ENCODE results near the gene CACNA1D.

Gene CACNA1D

DNA sequence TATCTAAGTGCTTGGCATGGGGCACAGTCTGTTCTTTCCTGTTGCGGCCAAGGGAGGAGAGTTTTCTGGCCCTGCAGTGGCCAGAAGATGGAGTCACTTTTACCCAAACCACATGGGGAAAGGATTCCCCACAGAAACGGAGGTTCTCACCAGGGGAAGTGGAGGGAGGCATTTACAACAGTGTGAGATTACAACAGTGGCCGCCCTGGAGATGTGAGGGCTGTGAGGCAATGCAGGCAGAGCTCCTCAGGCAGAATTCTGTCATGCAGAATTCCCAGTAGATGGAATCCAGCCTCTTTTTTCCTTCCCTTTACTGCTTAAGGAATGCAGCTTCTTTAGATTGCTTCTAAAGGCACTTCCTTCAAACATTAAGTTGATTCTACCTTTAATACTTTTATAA is 83.1 kb downstream of the CACNA1D start:
- DNase-seq (ENCODE audit: low spot score): no peak

DNA sequence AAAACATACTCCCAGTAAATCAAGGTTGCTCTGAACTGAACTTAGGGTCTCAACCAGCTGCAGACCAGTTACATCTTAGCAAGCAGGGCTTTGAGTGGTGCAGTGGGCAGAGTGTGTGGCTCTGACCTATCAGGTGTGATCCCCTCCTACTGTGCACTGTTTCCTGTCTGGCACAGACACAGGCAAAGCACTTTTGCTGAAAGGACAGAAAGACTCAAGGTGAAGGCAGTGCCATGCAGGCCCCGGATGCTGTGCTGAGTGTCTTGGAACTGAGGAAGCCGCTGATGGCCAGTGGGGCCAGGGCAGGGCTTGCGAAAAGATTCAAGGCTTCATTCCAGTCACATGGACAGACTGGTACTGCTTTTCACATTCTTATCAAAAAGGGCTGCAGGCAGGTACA is 85.2 kb downstream of the CACNA1D start:
- DNase-seq (ENCODE audit: low spot score): no peak

DNA sequence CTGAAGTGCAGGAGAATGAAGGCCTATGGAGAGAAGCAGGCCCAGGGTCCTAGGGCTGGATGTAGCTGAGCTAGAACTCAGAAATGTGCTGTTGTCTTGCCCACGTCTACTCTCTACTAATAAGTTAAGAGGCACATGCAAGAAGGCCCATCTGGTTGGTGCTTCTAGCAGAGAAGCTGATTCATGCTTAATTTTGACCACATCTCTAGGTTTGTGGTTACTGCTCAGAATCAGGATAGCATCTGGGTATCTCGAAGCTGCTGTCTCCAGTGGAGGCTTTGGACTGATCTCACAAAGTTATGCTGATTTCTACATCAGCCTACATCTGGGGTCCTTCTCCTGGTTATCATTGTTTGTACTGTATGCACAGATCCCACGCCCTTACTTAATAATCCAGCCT is 87.3 kb downstream of the CACNA1D start:
- no peak for DNase-seq (ENCODE audit: low spot score)

DNA sequence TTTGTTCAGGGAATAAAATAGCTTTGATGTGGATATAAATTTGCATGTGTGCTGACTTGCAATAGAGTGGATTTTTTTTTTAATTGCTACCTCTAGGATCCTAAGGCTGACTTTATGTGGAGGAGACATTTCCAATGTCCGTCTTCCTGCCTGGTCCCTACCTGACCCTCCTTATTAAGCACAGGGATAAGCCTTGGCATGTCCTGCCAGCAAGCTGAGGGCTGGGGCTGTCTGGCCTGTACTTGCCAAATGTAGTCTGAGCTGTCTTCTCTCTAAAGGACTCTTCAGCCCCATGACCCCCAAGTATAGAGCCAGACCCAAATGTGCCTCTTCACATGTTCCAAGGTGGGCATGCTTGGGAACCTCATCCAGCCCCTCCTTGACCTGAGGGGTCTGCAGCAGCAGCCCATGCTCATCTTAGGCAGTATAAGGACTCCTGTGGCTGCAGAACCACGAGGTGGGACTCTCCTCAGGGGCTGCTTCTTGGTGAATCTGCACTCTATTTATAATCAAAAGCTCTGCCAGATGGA is 88.8 kb downstream of the CACNA1D start:
- no peak for DNase-seq (ENCODE audit: low spot score)

DNA sequence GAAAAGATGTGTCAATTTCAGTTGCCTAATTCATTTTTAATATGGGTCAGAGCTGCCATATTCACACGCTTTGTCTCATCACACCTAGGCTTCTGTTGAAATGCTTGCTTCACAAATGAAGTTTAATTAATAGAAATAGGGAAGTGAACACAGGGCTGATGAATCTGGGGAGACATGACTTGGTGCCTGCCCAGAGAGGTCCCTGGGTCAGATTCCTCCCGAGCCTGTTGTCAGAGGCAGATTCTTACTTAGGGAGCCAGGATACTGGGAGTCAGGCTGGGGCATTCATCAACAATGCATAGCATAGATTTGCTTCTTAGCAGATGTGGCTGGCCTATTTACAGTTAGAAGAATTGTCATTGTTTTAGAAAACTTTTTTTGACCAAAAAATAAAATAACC is 90.6 kb downstream of the CACNA1D start:
- no peak for DNase-seq (ENCODE audit: low spot score)

DNA sequence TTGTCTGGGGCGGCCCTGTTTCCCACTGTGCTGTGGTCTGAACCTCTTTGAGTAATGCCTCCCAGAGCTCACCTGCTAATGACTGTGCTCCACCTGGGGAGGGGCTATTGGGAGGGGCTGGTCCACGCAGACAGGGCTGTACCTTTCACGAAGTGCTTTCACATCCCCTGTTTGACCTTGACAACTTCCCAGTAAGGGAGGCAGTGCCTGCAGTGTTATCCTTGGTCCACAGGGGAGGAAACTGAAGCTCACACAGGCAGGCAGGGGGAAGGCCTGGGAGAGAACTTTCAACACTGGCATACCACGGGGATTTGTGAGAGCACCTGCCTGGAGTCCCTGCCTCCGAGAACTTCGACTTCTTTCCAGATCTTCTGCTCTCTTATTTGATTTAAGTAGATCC is 91.2 kb downstream of the CACNA1D start:
- DNase-seq (ENCODE audit: low spot score): no peak

DNA sequence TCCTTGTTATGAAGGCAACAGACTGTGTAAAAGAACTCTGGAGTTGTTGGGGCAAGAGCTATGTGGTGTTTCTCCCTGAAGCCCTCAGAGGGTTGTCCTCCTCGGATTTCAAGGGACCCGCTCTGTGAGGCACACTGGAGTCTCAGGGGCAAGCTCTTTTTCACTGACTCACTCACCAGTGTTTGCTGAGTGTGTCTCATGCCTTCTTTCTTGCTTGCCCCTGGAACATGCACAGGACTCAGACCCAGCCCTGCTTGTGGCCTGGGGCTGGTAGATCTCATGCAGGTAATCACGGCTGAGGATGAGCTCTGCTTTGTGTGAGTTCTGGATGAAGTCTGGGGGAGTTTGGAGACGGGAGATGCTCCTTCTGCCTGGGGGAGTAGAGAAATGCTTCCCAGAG is 93.7 kb downstream of the CACNA1D start:
- no peak for DNase-seq (ENCODE audit: low spot score)

DNA sequence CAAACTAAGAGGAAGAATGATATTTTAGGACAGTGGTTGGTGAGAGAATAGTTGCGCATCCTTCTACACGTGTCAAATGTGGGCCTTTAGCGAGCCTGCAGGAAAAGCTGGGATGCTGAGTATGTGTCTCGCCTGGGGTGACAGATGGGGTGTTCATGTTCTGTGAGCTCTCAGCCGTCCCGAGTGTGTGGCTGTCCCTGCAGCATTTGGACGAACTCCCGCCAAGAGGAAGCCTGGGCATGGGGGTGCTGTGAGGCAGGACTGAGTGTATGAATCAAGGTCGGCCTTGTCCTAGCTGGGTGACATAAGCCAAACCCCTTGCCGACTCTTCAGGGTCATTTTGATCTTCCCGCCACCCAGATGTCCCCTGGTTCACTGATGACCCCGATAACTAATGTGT is 94.8 kb downstream of the CACNA1D start:
- no peak for DNase-seq (ENCODE audit: low spot score)

DNA sequence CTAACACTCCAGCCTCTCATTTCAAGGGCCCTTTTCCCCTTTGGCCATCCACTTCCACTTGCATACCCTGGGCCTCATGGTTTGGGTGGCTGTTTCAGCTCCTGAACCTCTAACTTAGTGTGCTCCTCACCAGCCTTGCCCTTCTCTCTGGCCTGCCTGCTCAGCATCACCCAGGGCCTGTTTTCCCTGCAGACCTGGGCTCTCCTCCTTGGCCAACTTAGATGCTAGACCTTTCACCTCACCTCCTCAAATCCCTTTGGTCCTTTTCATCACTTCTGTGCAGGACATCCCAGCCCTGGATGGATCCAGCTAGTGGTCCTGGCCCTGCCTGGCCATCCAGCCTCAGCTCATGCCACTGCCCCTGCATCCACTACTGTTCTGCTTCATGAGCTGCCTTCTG is 95.4 kb downstream of the CACNA1D start:
- no peak for DNase-seq (ENCODE audit: low spot score)

DNA sequence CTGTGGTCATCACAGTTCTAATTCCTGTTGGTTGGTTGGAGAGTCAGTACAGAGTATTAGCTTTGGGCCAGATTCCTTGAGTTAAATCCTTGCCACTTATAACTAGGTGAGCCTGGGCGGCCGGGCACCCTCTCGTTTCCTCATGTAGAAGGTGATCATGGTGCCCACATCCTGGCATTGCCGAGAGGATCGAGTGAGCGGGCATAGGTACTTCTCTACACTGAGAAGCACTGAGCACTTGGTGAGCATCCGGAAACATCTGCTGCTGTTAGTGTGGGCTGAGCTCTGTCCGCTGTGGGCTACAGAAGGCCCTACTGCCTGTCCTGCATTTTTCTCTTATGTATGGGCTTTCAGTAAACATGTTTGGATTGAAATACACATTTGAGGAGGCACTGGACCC is 96.2 kb downstream of the CACNA1D start:
- no peak for DNase-seq (ENCODE audit: low spot score)

DNA sequence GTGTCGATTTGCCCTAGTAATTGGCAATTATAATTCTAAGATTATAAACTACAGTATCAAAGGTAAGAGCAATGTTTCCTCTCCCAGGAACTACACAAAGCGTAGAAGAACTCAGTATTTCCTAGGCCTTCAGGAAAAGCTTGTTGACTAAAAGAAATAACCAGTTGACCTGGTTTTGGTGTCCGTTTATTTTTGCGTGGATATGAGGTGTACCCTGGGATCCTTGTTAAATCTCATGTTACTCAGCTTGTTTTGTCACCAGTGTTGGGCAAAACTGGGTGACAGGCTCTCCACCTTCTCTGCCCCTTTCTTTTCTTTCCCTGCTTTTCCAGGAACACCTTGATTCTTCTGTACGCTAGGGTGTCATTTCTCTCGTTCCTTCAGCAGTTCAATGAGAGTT is 97.2 kb downstream of the CACNA1D start:
- DNase-seq (ENCODE audit: low spot score): no peak

DNA sequence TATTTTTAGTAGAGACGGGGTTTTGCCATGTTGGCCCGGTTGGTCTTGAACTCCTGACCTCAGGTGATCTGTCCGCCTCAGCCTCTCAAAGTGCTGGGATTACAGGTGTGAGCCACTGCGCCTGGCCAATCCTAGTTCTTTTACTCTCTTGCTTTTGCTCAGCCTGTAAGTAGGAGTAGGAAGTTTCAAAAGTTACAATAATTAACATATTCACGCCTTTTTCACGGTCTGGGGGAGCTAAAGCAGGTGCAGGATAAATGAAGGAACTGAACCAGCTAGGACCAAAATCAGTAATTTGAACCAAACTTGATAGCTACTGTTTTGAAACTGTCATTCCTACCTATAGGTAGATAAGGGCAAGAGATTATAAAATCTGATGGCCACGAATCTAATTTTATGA is 98.5 kb downstream of the CACNA1D start:
- no peak for DNase-seq (ENCODE audit: low spot score)

DNA sequence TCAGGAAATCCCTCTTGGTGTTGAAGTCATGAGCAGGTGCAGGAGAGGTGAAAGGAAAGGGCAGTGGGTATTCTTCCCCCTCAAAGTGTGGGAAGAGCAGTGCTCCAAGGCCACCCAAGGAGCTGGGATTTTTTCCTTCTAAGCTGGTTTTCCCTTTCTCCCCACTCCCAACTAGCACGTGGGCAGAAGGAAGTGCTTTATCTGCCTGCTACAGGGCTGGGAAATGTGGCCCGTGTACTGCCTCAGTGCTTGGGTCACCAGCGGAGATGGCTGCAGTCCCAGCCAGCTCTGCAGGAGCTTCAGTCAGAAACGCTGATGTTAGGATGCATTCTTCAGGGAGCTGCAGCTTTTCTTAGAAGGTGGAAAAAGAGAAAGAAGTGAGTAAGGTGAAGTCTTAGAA is 99.2 kb downstream of the CACNA1D start:
- no peak for DNase-seq (ENCODE audit: low spot score)

DNA sequence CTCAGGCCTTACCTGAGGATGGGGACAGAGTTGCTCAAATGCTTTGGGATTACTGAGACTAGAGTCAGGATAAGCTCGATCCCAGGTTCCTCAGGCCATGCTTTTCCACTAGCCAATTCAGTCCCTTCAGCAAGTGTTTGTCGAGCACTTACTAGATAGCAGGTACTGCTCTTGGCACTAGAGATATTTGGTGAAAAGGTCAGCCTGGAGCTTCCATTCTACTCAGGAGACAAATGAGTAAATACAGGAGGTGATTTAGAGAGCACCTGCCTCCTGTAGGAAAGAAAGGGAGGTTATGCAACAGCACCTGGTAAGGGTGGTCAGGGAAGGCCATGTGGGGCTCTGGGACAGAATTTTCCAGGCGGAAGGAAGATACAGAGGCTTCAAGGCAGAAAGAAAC is 99.9 kb downstream of the CACNA1D start:
- DNase-seq (ENCODE audit: low spot score): no peak

DNA sequence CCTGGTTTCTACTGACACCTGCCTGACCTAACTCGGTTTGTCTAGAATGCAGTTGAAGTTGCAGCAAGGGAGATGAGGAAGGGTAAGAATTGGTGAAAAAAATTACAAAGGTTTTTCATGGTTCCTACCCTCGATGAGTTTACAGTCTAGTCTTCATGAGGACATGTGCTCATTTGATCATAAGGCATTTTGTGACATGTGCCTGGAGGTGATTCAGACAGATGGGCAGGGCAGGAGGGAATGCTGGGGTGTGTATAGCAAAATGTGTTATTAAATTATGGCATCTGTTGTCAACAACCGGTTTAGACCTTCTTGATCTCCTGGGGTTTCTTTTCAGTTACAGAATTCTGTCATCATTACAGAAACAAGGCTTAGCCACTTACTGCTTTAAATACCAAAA is 101.2 kb downstream of the CACNA1D start:
- no peak for DNase-seq (ENCODE audit: low spot score)

DNA sequence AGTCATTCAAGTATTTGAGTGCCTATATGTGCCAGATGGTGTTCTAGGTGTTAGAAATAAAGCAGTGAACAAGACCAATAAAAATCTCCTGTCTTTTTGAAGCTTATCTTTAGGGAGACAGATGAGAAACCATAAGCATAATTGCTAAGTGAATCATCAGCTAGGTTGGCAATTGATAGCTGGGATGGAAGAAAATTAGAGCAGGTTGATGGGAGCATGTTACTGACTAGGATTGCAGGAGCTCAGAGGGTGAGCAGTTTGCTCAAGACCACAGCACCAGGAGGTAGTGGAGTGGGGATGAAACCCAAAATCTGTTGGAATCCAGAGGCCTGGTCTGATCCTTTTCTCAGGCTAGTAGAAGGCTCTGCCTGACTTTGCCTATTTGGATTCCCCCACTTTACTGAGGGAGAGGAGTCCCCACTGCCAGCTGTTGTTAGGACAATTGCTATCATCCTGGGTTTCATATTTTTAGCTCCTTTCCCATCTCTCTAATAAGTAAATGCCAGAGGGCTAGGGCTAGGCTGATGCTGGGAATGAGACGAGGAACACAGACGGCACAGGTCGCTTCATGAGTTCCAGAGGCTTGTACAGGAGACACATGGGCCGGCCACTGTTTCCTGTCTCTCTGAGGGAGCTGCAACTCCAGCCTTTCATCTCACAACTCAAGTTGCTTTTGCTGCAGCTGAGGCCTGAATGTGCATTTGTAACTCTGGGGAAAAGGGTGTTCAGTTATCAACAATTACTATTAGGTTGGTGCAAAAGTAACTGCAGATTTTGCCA is 102.9 kb downstream of the CACNA1D start:
- DNase-seq (ENCODE audit: low spot score): no peak

DNA sequence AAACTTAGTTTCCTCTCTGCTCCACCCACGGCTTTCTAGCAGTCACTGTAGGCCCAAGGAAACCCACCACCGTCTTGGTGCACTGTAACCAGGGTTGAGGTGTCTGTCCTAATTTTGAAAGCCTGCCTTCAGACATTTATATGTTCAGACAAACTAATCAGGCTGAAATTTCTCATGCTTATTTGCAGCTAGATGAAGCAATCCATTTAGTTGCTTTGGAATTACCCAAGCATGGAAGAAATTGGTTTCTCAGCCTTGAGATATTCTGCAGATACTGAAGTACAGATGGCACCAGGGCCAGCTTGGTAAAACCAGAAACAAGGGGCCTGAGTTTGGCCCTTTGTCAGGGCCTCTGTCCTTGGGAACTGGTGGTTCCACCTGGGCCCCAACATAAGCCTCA is 105.4 kb downstream of the CACNA1D start:
- no peak for DNase-seq (ENCODE audit: low spot score)

DNA sequence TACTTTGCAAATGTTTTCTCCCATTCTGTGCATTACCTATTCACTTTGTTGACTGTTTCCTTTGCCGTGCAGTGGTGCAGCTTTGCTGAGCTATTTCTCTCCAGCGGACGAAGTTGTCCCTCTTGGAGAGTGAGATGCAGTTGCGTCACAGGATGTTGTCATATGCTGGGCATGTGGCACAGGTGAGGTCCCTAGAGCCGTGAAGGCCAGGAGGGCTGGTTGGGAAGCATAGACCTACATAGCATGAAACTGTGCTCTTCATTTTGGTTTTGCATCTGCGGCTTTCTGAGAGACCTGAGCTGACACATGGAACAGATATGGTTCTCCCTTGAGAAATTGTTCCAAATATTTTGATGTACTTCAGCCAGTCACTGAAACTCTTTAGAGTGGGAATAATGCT is 108.5 kb downstream of the CACNA1D start:
- no peak for DNase-seq (ENCODE audit: low spot score)

DNA sequence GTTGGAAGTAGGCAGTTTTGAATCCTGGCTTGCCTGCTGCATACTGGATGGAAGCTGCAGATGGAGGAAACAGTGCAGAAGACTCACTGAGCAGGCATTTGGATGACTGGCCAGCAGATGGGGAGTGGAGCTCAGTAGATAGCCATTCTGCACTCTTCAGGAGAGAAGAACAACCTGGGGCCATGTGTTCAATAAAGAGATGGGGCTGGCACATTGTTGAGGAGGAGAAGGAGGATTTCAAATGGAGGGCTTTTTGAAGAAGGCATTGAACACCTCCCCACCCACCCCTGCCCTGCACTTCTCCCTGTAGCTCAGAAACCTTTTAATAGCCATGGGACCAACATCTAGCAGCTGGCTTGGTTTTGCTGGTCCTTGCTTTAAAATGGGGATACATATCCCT is 109.8 kb downstream of the CACNA1D start:
- DNase-seq (ENCODE audit: low spot score): no peak

DNA sequence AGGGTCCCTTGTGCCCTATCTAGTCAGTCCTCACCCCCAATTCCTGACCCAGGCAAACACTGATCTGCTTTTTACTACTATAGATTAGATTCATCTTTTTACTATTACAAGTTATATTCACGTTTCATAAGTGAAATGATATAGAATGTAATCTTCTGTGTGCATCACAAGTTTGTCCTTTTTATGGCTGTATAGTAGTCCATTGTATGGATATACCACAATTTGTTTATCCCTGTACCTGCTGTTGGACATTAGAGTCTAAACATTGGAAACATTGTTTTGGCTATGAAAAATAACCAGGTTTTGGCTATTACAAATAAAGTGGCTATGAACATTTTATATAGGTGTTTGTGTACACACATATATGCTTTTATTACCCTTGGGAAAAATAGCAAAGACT is 112.4 kb downstream of the CACNA1D start:
- no peak for DNase-seq (ENCODE audit: low spot score)

DNA sequence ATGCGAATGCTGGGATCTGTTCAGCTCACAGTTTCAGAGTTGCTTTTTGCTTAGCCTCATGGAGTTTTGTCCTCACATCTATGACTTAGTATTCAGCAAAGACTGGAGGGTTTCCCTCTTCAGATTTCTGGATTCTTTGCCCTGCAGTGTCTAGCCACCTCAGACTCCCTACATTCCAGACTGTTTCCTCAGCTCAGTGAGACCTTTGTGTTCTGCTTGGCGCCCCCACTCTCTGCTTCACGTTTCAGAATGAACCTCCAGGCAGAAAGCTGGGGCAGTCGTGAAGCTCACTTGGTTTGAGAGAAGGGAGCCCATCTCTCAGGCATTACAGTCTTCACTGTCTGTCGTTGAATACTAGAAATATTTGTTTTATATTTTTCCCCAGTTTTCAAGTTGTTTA is 118.1 kb downstream of the CACNA1D start:
- DNase-seq (ENCODE audit: low spot score): no peak

DNA sequence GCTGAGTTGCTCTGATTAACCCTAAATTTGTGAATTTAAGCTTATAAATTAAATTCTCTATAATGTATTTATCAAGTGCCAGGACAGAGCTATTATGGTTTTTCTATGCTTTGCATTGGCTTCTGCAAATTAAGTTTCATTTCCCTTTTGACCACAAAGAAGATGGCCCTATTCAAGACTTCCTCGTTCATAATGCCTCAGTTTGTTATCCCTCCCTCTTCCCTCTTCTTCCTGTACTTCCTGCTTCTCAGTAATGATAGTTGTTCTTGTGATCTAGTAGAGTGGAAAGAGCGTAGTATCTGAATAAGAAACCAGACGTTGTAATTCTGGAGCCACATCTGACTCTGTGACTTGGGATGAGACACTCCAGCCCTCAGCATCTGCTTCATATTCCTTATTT is 118.7 kb downstream of the CACNA1D start:
- DNase-seq (ENCODE audit: low spot score): no peak

DNA sequence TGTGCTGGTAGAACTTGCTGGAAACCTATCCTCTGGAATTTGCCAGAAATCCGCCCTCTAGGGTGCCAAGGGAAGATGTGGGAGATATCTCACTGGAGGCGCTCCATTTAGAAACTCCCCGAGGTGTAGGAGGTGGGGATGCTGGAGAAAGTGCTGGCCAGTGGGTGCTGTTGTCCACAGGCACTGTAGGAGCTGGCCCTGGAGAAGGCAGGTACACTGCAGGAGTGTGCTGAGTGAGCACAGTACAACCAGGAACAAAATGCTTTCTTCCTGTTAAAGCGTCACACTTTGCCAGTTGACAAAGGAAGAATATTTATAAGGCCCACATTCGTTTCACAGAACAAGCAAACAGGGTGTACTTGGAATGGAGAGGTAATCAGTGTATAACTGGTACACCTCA is 119.9 kb downstream of the CACNA1D start:
- no peak for DNase-seq (ENCODE audit: low spot score)

DNA sequence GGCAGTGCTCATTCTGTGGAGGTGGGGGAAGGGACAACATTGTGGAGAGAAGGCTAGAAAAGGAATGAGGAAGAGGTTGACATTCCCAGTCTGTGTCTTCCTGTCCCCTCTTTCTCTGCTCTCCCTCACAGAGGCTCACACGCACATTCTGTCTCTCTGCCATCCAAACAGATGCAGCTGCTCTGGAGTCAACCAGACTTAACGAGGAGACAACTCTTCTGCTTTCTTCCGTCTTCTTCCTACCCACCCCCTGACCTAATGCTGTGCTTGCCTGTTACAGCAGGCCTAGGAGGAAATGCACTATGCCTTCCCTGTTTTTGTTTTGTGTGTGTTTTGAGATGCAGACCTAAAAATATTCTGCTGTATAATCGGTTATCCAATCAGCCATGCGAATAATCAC is 121.9 kb downstream of the CACNA1D start:
- DNase-seq (ENCODE audit: low spot score): no peak
